Activated CD4-positive, alpha-beta T cell treated with anti-CD3 and anti-CD28 coated beads, Interleukin-10, Interleukin-2, amounts not matched to agents 100 ng/mL and 50 ng/mL, durations not matched to agents 16 hours and 8 hours (primary cell): Measurements from ENCODE around the gene CCDC85C.

Experiments
- DNase-seq: peaks from one replicate; pipeline ENCODE4 v3.0.0-alpha.2; 2020

The CCDC85C gene

GRCh38 chr14:99570544-99571302 is 33.3 kb downstream of the CCDC85C start:
- no peak for DNase-seq

GRCh38 chr14:99569725-99570543 is 34.1 kb downstream of the CCDC85C start:
- DNase-seq = no peak

GRCh38 chr14:99568567-99569560 is 35.1 kb downstream of the CCDC85C start:
- DNase-seq = no peak

GRCh38 chr14:99566390-99567354 is 37.3 kb downstream of the CCDC85C start:
- DNase-seq = no peak

- DNase-seq = no peak
Measured at GRCh38 chr14:99566009-99566389, 38.0 kb downstream of the CCDC85C start.

GRCh38 chr14:99565383-99565782 is 38.6 kb downstream of the CCDC85C start:
- DNase-seq = no peak

GRCh38 chr14:99564926-99565259 is 39.1 kb downstream of the CCDC85C start:
- no peak for DNase-seq

- DNase-seq = no peak
Measured at GRCh38 chr14:99564256-99564925, 39.6 kb downstream of the CCDC85C start.

GRCh38 chr14:99563749-99564129 is 40.3 kb downstream of the CCDC85C start:
- DNase-seq = no peak

- DNase-seq = no peak
Measured at GRCh38 chr14:99562856-99563748, 40.9 kb downstream of the CCDC85C start.

- DNase-seq = no peak
Measured at GRCh38 chr14:99561864-99562263, 42.1 kb downstream of the CCDC85C start.

GRCh38 chr14:99560922-99561683 is 42.9 kb downstream of the CCDC85C start:
- no peak for DNase-seq

- no peak for DNase-seq
Measured at GRCh38 chr14:99560403-99560802, 43.6 kb downstream of the CCDC85C start.

- no peak for DNase-seq
Measured at GRCh38 chr14:99559286-99559990, 44.6 kb downstream of the CCDC85C start.

- no peak for DNase-seq
Measured at GRCh38 chr14:99556134-99556791, 47.7 kb downstream of the CCDC85C start.

GRCh38 chr14:99554757-99555531 is 49.1 kb downstream of the CCDC85C start:
- no peak for DNase-seq

GRCh38 chr14:99554184-99554583 is 49.8 kb downstream of the CCDC85C start:
- no peak for DNase-seq
